RPMI8226 (cell line): ENCODE measurements around the gene DOC2B.

Source experiments
- DNase-seq: peaks from one replicate; pipeline ENCODE4 v3.0.0-alpha.2; 2015

Gene DOC2B

DNA sequence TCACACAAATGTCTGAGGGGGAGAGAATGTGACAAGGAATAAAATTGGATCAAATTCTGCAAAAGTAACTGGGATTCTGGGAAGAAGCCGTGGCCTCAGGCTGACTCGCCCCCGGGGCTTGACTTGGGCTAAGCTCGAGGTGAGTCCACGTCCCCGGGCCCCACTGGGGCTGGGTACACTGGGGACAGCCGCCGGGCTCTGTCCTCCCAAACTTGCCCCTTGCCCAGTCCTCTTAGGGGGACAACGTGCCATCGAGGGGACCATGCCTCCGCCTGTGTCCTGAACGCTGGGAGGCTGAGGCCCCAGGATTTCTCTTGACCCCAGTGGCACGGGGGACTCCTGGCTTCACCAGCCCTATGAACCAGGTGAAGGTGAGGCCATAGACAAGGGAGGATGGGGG, 21.1 kb downstream of the DOC2B start:
- DNase-seq, result no peak

DNA sequence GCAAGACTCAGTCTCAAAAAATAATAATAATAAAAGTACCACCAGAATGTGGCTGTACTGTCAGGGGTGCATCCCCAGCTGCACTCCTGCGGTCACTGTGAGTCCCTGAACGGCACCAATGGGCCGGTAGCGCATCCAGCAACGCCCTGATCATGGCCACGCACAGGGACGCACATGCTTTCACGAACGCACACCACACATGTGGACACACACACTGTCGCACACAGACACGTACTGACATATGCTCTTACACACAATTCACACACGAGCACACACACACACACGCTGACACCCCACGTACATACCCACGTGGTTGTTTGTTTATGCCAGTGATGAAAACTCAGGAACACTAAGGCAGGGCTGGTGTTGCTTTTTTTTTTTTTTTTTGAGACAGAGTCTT, 21.8 kb downstream of the DOC2B start:
- DNase-seq, result no peak

DNA sequence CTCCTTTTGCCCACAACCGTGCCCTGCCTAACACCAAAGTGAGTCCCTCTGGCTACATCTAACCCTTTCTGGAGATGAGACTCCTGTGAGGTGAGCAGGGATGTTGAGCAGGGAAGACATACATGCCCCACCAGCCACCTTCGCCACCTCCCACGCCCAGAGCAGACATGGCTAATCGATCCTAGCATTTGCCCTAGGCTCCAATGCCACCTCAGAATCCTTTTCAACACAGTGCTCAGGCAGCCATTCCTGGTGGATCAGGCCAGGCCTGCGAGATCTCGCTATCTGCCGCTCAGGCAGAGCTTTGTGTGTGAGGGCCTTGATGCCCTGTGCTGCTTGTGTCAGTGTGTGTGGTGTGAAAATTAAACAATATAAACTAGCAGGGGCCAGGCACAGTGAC, 23.1 kb downstream of the DOC2B start:
- no peak for DNase-seq

DNA sequence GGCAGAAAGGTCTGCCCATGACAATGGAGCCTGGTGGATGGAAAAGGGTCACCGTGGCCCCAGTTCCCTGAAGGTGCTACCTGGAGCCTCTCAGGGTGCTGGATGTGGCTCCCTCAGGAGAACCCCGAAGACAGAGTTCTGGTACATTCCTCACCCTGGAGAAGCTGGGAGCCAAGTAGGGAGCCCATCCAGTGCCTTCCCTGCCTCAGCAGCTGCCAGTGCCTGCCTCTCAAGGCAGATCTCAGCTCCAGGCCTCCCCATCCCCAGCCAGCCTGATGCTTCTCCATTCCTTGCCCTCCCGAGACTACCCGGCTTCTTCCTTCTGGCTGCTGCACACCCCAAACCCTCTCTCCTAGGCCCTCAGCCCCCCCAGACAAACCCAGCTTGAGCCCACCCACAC, 23.5 kb downstream of the DOC2B start:
- DNase-seq, result no peak

DNA sequence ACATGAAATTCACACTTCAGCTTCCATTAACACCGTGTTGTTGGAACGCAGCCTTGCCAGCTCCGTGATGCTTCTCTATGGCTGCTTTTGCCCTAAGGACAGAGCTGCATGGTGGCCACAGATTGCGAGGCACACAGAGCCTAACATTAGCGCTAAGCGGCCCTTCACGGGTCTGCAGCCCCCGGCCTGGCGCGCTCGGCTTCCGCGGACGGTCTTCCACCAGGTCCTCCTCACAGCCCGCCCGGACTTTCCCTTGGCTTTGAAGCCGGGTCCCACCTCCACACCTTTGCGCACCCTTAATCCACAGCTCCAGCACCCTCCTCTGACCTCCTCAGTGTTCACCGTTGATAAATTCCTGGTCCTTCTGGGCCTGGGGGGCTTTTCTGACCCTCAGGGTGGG, 24.5 kb downstream of the DOC2B start:
- DNase-seq, result no peak

DNA sequence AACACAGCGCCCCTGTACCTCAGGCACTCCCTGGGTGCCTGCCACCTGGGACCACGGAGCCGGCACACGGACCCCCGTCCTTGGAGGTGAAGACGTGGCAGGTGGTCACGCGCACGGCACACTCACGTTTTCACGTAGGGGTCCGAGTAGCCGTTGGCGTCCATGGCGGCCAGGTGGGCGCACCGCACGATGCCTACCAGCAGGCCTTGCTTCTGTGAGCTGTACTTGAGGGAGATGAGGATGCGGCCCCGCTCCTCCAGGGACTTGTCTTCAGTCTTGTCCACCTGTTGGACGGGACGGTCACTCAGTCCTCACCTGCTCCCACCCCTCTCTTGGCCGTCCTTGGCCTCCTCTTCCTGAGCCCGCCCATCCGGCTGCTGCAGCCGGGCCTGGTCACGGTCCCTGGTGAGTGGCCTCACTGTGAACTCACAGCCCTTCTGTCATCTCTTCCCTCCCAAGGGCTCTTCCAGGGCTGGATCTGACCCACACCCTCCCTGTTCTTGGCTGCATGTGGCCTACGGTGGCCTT, 25.3 kb downstream of the DOC2B start:
- no peak for DNase-seq

DNA sequence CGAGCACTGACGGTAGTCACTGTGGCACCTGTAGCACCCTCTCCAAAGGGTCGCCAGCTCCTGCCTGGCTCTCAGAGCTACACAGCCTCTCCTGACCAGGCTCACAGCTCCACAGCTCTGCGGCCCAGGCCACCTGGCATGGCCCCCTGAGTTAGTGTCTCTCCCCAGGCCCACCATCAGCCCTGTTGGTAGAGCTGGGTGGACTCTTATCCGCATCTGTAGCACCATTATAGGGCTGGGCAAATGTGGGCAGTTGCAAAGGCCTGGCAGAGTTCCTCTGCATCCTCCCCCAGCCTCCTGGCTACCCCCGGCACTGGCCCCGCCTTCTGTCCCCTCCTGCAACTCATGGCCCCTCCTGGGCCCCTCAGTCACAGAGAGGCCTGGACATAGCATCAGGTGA, 25.9 kb downstream of the DOC2B start:
- DNase-seq, result no peak

DNA sequence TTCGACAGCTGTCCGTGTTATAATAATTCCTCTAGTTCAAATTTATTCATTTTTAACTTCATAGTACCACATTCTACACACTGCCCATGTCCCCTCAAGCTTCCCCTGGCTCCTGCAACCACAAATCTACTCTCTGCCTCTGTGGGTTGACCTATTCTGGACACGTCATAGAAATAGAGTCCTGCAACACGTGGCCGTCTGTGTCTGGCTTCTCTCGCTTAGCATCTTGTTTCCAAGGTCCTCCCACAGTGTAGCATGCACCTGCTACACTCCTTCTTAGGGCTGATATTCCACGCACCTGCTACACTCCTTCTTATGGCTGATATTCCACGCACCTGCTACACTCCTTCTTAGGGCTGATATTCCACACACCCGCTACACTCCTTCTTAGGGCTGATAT, 27.6 kb downstream of the DOC2B start:
- DNase-seq, result no peak

DNA sequence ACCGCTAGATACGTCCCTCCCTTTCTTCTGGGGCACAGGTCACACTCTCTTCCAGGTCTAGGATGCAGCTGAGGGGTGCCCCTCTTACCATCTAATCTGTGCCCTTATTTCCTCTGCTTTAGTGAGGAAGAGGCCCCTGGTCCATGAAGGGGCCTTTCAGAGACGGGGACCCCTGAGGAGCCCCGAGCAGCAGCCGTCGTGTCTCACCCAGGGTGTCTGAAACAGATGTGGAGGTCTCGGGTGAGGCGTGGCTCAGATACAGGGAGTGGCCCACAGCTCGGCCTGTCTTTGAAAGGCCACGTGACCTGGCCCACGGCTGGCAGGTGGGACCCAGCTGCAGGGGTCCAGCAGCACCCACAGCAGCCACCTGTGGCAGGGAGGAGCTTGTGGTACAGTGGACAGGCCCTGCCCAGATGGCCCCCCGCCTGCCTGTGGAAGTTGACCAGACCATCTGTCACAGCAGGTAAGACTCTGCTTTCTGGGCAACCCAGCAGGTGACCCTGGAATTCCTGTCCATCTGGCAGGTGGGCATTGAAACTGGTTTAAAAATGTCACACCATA, 28.5 kb downstream of the DOC2B start:
- DNase-seq, result no peak

DNA sequence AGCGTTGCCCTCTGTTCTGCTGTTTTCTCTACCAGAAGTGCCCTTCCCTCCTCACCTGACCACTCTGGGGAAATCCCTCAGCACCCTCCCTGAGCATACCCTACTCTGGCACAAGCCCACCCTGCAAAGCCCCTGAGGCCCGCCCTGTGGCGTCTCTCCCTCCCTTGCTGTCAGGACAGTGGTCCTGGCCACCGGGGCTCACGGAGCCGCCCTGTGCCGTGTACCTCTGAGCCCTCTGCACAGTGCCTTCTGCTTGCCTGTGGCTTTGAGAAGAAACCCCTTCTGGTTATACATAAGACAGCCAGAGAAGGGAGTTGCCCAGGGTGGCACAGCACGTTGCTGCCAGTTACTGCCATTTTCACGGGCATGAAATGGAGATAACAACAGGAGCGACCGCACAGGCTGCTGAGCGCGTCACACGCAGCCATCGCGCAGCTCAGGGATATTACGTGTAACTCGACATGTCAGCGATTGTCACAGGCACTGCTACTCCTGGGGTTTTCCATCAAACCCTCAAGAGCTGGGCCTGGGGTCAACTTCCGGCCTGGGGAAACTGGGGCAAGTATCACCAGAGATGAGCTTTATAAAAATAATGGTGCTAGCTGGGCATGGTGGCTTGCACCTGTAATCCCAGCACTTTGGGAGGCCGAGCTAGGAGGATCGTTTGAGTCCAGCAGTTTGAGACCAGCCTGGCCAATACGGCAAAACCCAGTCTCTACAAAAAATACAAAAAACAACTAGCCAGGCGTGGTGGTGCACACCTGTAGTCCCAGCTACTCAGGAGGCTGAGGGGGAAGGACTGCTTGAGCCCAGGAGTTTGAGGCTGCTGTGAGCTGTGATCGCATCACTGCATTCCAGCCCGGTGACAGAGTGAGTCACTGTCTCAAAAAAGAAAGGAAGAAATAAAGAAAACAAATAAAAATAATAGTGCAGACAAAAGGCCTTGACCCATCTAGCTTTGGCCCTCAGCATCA, 29.3 kb downstream of the DOC2B start:
- no peak for DNase-seq

DNA sequence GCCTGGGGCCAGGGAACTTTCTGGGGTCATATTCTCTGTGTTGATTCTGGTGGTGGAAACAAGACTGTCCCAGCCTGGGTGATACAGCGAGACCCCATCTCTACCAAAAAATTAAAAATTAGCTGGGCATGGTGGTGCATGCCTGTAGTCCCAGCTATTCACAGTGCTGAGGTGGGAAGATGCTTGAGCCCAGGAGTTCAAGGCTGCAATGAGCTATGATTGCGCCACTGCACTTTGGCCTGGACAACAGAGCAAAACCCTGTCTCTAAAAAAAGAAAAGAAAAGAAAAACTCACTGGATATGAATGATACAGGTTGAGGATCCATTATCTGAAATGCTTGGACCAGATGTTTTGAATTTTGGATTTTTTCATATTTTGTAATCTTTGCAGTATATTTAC, 30.4 kb downstream of the DOC2B start:
- DNase-seq, result no peak

DNA sequence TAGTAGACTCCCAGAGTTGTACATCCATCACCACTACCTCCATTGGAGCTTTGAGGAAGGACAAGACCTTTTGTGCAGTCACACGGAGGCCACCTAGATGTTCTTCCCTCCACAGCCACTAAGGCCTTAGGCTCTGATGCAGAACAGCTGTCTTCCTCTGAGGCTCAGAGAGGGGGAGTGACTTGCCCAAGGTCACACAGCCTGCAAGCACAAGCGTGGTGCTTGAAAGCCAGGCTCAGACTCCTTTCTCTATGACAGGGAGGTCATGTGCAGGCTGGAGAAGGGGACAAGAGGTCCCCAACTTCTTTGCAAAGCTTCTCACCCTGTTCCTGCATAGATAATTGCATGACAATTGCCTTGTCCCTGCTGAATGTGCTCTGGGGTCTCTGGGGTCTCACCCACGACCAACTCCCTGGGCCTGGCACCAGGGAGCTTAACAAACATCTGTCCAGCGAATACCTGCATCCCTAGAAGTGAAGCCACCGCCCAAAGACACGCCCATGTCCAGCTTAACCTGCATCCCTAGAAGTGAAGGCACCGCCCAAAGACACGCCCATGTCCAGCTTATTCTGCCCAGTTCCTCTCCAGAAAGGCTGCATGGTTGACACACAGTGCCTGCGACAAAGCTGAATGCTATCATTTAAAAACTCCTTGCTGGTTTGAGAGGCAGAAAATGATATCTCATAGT, 31.4 kb downstream of the DOC2B start:
- DNase-seq, result no peak

DNA sequence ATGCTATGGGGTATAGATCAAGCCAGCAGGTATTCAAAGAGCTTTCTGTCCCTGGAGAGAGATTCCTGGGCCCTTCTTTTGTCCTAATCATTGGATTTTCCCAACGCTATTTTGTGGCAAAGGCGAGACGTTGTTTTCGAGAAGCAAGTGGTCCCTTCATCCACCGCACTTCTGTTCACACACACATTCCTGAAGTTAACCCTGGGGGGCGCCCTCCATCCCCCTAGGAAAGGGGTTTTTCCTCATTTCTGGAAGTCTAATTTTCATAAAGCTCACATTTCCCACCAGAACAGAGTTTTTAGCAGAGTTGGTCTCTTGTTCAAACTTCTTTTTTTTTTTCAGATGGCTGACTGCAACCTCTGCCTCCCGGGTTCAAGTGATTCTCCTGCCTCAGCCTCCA, 32.2 kb downstream of the DOC2B start:
- no peak for DNase-seq

DNA sequence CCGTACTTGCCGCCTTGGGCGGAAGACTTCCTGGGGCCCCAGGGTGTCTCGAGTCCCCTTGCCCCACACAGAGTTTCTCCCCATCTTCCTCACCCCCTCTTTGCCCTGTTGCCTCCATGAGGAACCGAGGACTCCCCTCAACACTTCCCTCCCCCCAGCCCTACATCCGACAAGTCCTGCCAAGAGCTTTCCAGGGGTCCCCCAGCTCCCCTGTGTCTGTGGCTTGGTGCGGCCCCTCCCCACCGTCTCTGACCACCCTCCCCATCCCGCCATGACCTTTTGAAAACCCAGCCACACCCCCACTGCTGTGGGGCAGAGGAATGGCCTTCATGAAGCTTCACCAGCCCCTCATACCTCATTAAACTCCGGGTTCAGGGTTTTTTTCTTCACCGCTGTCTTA, 32.7 kb downstream of the DOC2B start:
- DNase-seq, result no peak

DNA sequence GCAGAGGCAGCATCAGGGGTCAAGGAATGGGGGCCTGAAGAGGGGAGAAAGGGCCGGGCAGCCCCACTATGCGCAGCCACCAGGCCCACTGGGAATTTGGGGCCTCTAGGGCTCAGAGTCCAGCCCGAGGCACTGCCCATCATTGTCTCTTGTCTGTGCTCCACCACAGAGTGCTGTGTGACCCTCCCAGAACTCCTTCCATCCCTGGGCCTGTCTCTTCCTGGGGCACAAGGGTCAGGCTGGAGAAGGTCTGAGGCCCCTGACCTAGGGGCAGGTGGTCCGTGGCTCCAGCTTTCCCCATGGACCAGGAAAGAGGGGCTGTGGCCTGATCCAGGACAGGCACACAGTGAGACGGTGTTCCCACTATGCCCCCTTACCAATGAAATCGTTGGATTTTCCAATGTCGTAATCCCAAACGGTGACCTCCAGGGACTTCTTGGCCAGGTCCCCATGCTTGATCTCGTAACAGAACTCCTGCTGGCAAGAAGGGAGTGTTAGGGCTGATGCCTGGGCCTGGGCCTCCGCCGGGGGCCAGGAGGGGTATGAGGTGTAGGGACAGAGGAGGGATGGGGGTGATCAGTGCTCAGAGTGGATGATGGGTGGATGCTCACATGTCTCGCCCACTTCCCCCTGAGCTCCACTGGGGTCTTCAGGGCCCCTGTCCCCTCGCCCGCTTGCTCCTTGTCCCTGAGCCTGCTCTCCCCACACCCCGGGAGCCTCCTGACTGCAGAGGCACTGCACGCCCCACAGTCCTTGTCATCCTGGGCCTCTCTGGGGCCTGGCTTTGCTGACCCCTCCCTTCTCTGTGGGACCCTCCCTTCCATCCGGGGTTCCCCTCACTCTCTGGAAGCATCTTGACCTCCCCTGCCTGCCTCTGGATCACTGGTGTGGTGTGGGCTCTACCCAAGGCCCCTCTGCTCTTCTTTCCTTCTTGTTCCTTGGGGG, 33.4 kb downstream of the DOC2B start:
- no peak for DNase-seq

DNA sequence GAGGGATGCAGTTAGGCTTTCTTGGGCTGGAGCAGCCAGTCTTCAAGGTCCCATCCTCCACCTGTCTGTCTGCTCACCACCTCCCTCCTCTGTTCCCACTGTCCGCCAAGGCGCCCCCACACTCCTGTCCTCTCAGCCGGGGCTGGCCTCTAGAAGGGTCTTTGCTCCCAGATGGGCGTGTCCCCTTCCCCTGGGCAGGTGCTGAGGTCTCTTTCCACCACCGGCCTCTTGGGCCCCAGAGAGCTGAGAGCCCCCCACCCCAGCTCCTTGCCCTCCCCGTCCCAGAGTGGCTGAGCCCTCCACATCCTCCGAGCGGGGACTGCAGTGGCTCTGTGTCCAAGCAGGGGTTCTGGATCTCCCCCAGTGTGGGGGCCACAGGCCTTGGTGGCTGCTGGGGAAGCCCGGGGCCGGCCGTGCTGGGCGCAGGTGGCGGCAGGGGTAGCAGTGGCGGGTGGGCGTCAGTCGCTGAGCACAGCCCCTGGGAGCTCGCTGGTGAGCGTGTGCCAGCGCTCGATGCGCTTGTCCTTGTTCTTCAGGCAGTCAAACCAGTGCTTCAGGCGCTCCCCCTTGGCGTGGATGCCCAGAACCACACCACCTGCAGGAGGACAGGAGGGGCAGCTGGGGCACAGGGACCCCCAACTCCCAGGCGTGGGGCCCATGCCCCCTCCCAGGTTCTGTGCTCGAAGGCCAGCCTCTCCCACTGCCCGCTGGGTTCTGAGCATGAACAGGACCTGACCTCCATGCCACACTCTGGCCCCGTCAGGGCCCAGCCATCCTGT, 34.3 kb downstream of the DOC2B start:
- DNase-seq, result no peak

DNA sequence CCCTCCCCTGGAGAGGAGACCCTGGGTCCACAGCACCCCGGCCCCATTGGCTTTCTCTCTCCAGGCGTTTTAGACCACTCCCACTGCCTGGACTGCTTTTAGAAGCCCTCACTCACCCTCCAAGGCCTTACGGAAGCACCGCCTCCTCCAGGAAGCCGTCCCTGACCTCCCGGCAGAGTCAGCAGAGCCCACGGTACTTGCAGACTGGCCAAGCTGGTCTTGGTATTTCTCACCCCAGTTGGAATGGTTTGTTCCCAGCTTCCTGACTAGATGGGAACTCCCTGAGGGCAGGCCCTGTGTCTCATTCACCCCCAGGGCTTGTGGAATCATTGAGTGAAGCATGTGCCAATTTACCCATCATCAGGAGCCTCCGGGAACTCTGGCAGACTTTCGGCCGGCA, 34.9 kb downstream of the DOC2B start:
- DNase-seq, result no peak

DNA sequence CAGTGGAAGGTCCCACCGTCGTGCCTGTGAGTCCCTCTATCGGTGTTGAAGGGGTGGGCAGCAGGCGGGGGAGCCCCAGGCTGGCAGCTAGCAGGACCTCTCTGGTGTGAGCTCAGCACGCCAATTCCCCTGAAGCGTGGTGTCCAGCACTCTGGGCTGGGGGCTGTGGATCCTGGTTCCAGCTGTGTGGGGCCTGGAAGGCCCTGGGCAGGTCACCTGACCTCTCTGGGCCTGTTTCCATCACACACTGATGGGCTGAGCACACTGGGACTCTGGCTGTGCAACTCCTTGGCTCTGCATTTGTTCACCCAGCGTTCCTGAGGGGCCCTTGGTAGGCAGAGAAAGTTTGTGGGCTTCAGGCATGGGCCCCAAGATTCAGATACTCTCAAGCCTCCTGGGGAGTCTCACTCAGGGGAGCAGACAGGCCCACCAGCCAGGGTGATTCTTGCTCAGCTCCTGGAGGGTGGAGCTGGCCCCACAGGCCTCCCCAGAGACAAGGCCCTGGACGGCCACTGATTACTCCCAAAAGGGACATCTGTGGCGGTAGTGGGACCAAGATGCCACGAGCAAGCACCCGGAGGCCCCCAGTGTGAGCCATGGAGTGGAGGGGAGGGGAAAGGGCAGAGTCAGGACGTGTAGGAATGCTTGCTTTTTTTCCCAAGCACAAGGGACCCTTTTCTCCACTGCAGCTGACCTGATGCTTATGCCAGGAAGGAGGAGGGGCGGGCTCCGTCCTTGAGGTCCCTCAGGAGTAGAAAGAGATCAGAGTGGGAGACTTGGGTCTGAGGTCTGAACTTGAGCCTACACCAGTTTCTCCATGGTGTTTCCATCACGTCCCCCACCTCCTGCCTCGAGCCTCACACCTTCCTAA, 35.5 kb downstream of the DOC2B start:
- no peak for DNase-seq

DNA sequence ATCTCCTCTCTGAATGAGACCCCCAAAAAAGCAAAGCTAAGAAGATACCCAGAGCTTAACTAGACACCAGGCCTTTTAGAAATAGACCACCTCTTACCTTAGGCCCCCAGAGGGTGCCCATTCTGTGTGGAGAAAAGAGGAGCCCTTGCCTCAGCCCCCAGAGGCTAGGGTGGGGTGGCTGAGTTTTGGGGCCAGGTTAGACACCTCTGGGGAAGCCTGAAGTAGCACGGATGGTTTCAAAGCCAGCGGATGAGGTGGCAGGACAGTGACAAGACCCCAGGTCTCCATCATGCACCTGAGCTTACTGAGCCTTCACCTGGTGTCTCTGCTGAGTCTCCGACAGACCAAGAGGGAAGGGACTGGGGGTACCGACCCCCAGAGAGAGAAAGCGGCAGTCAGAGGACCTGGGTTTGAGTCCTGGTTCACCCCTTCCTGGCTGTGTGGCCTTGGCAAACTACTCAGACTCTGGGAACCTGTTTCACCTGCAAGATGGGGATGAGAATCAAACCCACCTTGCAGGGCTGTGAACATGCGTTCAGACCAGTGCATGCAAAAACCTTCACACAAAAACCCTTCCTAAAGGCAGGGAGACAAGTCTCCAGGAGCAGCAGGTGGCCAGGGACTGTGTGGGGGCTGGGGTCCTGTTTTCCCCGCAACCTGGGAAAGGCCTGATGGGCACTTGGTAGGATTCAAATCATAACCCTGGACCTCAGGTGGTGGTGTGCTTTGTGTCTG, 36.3 kb downstream of the DOC2B start:
- DNase-seq, result no peak

DNA sequence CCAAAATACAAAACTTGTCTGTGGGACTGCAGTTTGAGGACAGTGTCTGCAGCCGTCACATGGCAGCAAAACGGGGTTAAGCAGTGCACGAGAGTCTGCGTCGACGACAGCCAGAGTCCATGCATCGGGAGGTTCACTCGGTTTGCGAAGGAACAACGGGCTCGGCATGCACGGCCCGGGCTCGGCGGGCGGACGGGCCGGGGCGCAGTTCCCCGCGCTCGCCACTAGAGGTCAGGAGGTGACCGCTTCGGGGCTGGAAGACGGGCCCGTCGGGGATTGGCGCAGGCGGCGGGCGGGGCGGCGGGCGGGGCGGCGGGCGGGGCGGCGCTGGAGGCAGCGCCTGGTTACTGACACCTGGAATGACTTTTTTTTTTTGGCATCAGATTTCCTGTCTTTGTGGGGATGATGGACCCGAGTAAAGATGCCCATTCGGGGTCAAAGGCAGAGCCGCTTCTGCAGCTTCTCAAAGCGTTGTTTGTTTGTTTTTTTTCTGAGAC, 37.6 kb downstream of the DOC2B start:
- peak; percentile 77 for DNase-seq
